Activated CD8-positive, alpha-beta memory T cell treated with anti-CD3 and anti-CD28 coated beads for 36 hours (primary cell): Measurements from ENCODE around the gene ADCY7. TPM values are rescaled to one million over a fixed set of nuclear protein-coding genes. Genes with fewer than 3 reads are reported as not detected.

Experiments used
- CTCF ChIA-PET: fragments of 350-600 bp; sonication (Branson Sonifier 250); formaldehyde crosslinking; loops from one replicate; lab custom pipeline; 2021; ENCODE audit warnings: antibody characterized with exemption; lab: Charles Lee
- POLR2A ChIA-PET: fragments of 350-600 bp; sonication (Branson Sonifier 250); formaldehyde crosslinking; loops from one replicate; lab custom pipeline; 2021; ENCODE audit warnings: antibody characterized with exemption; lab: Charles Lee
- total RNA-seq, 2 experiments: library from RNA; stranded (reverse); gene quantifications; one replicate each; pipeline ENCODE4 v1.2.3, GENCODE V29; 2021

Gene ADCY7
- total RNA-seq, 2 experiments from 2014 or later = 80.8 to 85.1 TPM

DNA sequence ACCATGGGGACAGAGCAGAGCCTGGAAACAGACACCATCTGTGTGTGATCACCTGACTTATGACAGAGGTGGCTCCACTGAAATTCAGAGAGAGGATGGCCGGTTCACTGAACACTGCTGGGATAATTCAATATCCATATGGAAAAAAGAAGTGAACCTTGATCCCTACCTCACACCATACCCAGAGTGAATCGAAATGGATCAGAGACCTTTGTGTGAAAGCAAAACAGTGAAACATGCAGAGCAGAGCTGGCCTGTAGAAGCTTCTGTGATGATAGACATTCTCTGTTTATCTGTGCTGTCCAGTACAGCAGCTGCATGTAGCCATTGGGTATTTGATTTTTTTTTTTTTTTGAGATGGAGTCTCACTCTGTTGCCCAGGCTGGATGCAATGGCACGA is 20.3 kb downstream of the ADCY7 start:
- ChIA-PET POLR2A (no interaction called here), CTCF (interaction anchor here (1.0 to 1.2 kb wide), 3 partner anchors 16 to 76 kb away, joined by 3 to 5 read pairs (median 3); no protein-coding TSS in a partner anchor)

DNA sequence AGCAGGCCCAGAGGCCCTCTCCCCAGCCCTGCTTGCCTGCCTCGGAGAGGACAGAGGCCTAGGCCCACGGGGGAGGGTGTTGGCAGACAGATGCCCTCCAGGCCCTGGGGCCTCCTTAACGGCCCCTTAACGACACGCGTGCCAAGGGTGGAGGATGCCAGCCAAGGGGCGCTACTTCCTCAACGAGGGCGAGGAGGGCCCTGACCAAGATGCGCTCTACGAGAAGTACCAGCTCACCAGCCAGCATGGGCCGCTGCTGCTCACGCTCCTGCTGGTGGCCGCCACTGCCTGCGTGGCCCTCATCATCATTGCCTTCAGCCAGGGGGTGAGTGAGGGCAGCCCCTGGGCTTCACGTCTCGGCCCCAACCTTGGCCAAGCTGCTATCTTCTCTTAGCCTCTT is 21.7 kb downstream of the ADCY7 start:
- POLR2A ChIA-PET = no interaction called here
- CTCF ChIA-PET = no interaction called here

GRCh38 chr16:50288920-50289319 is 22.6 kb downstream of the ADCY7 start:
- ChIA-PET CTCF (interaction anchor here (1.1 kb wide), 1 partner anchor 23 kb away, joined by 3 read pairs; the partner anchor contains the start of gene ADCY7), POLR2A (no interaction called here)

GRCh38 chr16:50289950-50290764 is 23.8 kb downstream of the ADCY7 start:
- ChIA-PET CTCF (interaction anchor here (1.1 kb wide), 1 partner anchor 24 kb away, joined by 3 read pairs; the partner anchor contains the start of gene ADCY7), POLR2A (interaction anchor here (0.5 kb wide), 1 partner anchor 13 kb away, joined by 6 read pairs; no protein-coding TSS in a partner anchor)

GRCh38 chr16:50290856-50291255 is 24.5 kb downstream of the ADCY7 start:
- POLR2A ChIA-PET = no interaction called here
- CTCF ChIA-PET = no interaction called here

- ChIA-PET CTCF (no interaction called here), POLR2A (interaction anchor here (0.5 kb wide), 1 partner anchor 30 kb away, joined by 4 read pairs; no protein-coding TSS in a partner anchor)
Observed at GRCh38 chr16:50291719-50292565, 25.6 kb downstream of the ADCY7 start.

- ChIA-PET POLR2A (no interaction called here), CTCF (interaction anchor here (1.6 kb wide), 1 partner anchor 9 kb away, joined by 3 read pairs; no protein-coding TSS in a partner anchor)
Observed at GRCh38 chr16:50292566-50292948, 26.2 kb downstream of the ADCY7 start.

DNA sequence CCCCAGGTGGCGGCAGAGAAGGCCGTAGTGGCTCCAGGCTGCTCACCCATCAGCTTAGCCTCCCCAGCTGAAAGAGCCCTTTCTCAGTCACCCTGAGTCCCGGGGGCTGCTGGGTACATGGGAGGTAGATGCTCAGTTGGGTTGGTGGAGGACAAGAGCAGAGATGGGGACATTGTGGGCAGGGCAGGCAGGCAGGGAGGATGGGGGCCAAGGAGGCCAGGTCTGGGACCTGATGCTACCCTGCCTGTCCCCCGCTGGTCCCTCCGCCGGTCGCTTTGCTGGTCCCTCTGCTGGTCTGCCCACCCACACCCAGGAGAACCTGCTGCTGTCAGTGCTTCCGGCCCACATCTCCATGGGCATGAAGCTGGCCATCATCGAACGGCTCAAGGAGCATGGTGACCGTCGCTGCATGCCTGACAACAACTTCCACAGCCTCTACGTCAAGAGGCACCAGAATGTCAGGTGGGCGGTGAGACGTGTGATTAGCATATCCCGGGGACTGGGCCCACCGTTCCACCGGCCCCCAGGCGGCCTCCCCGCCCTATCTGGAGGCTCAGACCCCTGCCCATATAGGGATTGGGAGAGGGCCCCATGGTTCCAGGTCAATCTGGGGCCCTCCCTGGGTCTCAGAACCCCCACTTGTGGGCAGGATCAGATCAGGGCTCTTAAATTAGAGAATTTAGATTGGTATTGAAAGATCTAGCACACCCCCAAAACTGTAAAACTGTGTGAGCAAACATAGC is 26.9 kb downstream of the ADCY7 start:
- POLR2A ChIA-PET = no interaction called here
- CTCF ChIA-PET = interaction anchor here (1.6 kb wide), 1 partner anchor 9 kb away, joined by 3 read pairs; no protein-coding TSS in a partner anchor

DNA sequence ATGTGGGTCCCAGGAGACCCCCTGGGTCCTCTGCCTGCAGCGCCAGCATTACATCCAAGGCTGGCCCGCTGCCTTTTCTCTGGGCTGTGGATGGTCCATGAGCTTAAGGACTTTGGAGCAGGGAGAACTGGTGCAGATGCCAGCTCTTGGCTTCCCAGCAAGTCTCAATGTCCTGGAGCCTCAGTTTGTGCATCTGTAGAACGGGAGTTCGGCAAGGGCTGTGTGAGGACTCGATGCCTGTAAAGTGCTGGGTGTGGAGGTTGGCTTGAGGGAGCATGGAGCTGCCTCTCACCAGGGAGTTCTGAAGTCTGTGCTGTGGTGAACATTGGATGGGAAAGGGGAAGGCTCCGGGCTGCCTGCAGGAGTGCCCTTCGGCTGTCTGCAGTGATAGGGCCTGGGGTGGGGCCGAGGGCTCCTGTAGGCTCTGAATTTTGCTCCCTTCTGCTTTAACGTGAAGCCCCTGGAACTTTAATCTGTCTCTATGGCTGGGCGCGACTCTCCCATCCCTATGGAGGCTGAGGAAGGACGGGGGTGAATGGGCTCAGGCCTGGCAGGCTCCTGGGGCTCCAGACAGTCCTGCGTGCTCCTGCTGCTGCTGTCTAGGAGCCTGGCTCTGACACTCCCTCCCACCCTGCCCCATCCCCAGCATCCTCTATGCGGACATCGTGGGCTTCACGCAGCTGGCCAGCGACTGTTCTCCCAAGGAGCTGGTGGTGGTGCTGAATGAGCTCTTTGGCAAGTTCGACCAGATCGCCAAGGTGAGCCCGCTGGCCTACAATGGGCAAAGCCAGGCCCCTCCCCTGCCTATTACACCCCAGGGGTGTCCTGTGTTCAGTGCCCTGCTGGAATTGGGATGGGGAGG is 27.9 kb downstream of the ADCY7 start:
- ChIA-PET POLR2A (interaction anchor here (1.2 kb wide), 1 partner anchor 10 kb away, joined by 3 read pairs; no protein-coding TSS in a partner anchor), CTCF (interaction anchor here (1.6 kb wide), 1 partner anchor 10 kb away, joined by 3 read pairs; no protein-coding TSS in a partner anchor)

DNA sequence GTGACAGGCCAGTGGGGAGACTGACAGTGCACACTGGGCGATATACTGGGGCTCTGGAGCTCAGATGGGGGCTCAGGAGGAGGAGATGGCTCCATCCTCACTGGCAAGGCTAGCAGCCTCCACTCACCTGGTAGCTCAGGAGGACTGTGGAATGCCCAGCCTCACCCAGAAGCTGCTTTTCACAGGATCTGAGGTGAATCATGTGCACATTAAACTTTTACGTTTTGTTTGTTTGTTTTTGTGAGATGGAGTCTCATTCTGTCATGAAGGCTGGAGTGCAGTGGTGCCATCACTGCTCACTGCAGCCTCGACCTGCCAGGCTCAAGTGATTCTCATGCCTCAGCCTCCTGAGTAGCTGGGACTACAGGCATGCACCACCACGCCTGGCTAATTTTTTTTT is 28.6 kb downstream of the ADCY7 start:
- ChIA-PET CTCF (interaction anchor here (1.0 kb wide), 1 partner anchor 32 kb away, joined by 3 read pairs; no protein-coding TSS in a partner anchor), POLR2A (interaction anchor here (1.2 kb wide), 1 partner anchor 11 kb away, joined by 3 read pairs; no protein-coding TSS in a partner anchor)

DNA sequence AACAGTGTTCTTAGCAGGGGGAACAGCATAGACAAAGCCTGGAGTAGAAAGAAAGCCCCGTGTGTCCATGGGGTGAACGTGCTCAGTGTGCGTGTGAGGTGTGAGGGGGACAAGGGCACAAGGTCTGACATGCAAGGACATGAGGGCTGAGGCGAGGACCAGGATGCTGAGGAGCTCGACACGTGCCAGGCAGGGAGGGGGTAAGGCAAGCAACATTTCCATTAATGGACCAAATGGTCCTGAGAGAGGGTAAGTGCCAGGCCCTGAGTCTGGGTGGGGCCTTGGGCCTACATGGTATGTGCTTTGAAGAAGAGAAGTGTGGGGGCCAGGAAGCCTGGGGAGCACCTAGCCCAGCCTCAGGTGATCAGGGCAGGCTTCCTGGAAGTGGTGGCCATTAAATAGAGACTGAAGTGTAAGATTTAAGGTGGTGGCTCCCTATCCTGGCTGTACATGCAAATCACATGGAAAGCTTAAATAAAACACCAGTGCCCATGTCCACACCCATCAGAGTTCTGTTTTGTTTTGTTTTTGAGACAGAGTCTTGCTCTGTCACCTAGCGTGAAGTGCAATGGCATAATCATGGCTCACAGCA is 29.3 kb downstream of the ADCY7 start:
- ChIA-PET CTCF (interaction anchor here (1.0 kb wide), 1 partner anchor 32 kb away, joined by 3 read pairs; no protein-coding TSS in a partner anchor), POLR2A (interaction anchor here (1.2 kb wide), 1 partner anchor 12 kb away, joined by 3 read pairs; no protein-coding TSS in a partner anchor)

DNA sequence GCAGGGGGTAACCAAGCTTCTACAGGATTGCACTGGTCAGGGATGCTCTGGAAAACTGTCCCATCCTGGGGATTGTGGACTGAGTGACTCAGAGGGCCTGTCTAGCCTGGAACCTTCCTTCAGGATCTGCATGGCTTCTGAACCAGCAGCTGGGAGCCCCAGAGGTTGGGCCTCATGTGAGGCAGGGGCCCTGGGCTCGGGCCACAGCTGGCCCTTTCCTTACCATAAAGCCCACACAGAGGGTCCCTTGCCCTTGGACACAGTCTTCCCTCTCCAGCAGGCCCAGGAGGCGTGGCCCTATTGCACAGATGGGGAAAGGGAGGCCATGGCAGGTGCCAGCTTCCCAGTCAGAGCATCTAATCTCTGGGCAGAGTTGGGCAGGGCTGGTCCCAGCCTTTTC is 30.5 kb downstream of the ADCY7 start:
- POLR2A ChIA-PET = no interaction called here

DNA sequence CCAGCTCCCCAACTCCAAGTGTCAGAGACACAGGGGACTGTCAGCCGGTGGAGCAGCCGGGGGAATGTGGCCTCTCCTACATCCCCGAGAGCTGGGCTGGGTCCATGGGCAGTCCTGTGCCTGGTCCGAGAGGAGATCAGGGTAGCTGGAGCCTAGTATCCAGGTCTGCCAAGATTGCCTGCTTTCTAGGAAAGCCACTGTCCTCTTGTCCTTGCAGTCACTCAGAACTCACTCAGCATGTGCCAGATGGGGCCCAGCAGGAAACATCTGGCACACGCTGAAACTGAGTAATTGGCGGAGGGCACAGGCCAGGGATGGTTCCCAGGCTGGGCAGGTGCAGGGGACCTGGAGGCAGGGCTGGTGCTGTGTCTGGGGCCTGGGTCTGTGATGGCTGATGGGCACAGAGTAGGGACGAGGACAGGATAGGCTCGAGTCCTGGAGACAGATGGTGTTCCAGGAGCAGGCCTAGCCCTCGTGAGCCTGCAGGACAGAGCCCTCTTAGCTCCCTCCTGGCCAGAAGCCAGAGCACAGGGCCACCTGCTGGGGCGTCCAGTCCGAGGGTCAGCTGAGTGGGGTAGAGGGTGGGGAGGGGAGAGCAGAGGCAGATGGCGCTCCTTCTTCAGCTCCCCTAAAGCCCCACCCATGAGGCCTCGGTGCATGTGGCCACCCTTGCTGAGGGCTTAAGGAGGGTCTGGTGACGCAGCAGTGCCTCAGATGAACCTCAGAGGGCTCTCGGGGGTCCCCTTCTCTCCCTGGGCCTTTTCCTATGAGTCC is 31.1 kb downstream of the ADCY7 start:
- ChIA-PET CTCF (interaction anchor here (1.0 kb wide), 1 partner anchor 57 kb away, joined by 3 read pairs; no protein-coding TSS in a partner anchor), POLR2A (no interaction called here)

More for the DNA sequence above, 30.5 kb downstream of the ADCY7 start:
- CTCF ChIA-PET = interaction anchor here (1.0 kb wide), 1 partner anchor 57 kb away, joined by 3 read pairs; no protein-coding TSS in a partner anchor

DNA sequence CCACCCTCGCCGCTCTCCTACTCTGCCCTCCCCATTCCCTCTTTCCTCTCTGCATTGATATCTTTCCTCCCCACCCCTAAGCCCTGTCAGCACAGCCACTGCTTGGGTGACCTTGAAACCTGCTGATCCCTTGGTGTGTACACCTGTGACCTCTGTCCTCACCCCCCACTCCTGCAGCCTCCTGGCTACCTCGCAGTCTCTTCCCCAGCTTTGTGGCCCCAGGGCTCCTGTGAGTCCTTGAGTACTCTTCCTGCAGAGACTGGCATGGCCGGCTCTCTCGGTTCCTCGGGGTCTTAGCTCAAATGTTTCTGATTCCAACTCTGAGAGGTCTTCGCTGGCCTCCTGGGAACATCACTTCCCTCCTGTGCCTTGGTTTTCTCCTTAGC is 31.7 kb downstream of the ADCY7 start:
- CTCF ChIA-PET = no interaction called here

GRCh38 chr16:50298591-50299507 is 32.5 kb downstream of the ADCY7 start:
- ChIA-PET CTCF (no interaction called here), POLR2A (interaction anchor here (0.7 kb wide), 1 partner anchor 500 kb away, joined by 4 read pairs; no protein-coding TSS in a partner anchor)

More for the DNA sequence above, 31.7 kb downstream of the ADCY7 start:
- POLR2A ChIA-PET = no interaction called here
